T-helper 1 cell (primary cell): ENCODE results near the gene CDC42SE2.

Experiments used
- DNase-seq, 5 donors: peaks; one replicate each; pipeline ENCODE4 v3.0.0-alpha.2; 2012 to 2020
- total RNA-seq, 4 donors: gene quantifications; one replicate each; lab custom pipeline; 2026; lab: John Stamatoyannopoulos, UW

CDC42SE2 gene
- total RNA-seq = 338 to 588 (median 414) reads per million in 4 donors

- peak; percentile 75 to 90 (median 79) for DNase-seq
These were observed at the start of gene CDC42SE2 for GRCh38 chr5:131263648-131264450. TSS of gene CDC42SE2 (plus strand) at chr5:131264053. CDS start at chr5:131359494, 95,441 bp downstream.

GRCh38 chr5:131214609-131215227 is 49.1 kb upstream of the CDC42SE2 start:
- DNase-seq = no peak

- no peak for DNase-seq
These were observed 46.1 kb upstream of the CDC42SE2 start for GRCh38 chr5:131217791-131218190.

GRCh38 chr5:131218392-131218791 is 45.5 kb upstream of the CDC42SE2 start:
- peak in 1 of 5 donors; percentile 23 for DNase-seq

GRCh38 chr5:131220566-131220965 is 43.3 kb upstream of the CDC42SE2 start:
- no peak for DNase-seq

GRCh38 chr5:131221008-131221703 is 42.7 kb upstream of the CDC42SE2 start:
- DNase-seq = no peak

- DNase-seq = no peak
These were observed 42.0 kb upstream of the CDC42SE2 start for GRCh38 chr5:131221888-131222287.

GRCh38 chr5:131222731-131223130 is 41.1 kb upstream of the CDC42SE2 start:
- no peak for DNase-seq

GRCh38 chr5:131223751-131224386 is 40.0 kb upstream of the CDC42SE2 start:
- DNase-seq = no peak

- peak in 1 of 5 donors; percentile 38 for DNase-seq
These were observed 39.3 kb upstream of the CDC42SE2 start for GRCh38 chr5:131224387-131225201.

- no peak for DNase-seq
These were observed 38.4 kb upstream of the CDC42SE2 start for GRCh38 chr5:131225282-131225974.

- DNase-seq = no peak
These were observed 37.0 kb upstream of the CDC42SE2 start for GRCh38 chr5:131226899-131227298.

- DNase-seq = no peak
These were observed 35.2 kb upstream of the CDC42SE2 start for GRCh38 chr5:131228646-131229045.

- no peak for DNase-seq
These were observed 34.2 kb upstream of the CDC42SE2 start for GRCh38 chr5:131229623-131230022.

- no peak for DNase-seq
These were observed 33.4 kb upstream of the CDC42SE2 start for GRCh38 chr5:131230406-131230805.

GRCh38 chr5:131239686-131240085 is 24.2 kb upstream of the CDC42SE2 start:
- DNase-seq = no peak

GRCh38 chr5:131242728-131243255 is 21.1 kb upstream of the CDC42SE2 start:
- no peak for DNase-seq

- no peak for DNase-seq
These were observed 18.5 kb upstream of the CDC42SE2 start for GRCh38 chr5:131245312-131245711.

- DNase-seq = no peak
These were observed 17.9 kb upstream of the CDC42SE2 start for GRCh38 chr5:131245948-131246347.

- no peak for DNase-seq
These were observed 17.3 kb upstream of the CDC42SE2 start for GRCh38 chr5:131246504-131246903.
